Right lobe of liver (tissue), 6 donors: ENCODE data around the gene WDSUB1. TPM values are rescaled to one million over a fixed set of nuclear protein-coding genes. Genes with fewer than 3 reads are reported as not detected.

Experiments used
- ATAC-seq, 4 donors: fragments of 200-7000 bp; cut with Tn5 transposase; one replicate each; pipeline ENCODE4 v1.9.1; 2020; ENCODE audit warnings: mild to moderate bottlenecking in 4 of 4, moderate library complexity in 4 of 4
- DNase-seq, 3 donors: peaks; one replicate each; pipeline ENCODE4 v3.0.0-alpha.2; 2020
- H3K27ac ChIP-seq, 3 donors: fragments of 200-600 bp; one replicate each; pipeline ENCODE4 v1.8.0; 2022
- H3K27me3 ChIP-seq, 2 donors: fragments of 200-600 bp; one replicate each; pipeline ENCODE4 v1.8.0; 2022
- H3K36me3 ChIP-seq, 4 donors: fragments of 200-600 bp; sonication (generic) in 1 of 4; one replicate each; pipeline versions ENCODE4 v1.5.1 to v1.8.0; 2017 to 2022; ENCODE audit warnings: control low read depth in 1 of 4
- H3K4me1 ChIP-seq, 4 donors: fragments of 200-600 bp; sonication (generic) in 1 of 4; one replicate each; pipeline versions ENCODE4 v1.5.1 to v1.8.0; 2017 to 2022; ENCODE audit warnings: control low read depth in 1 of 4
- H3K4me3 ChIP-seq, 3 donors: fragments of 200-600 bp; one replicate each; pipeline ENCODE4 v1.8.0; 2022
- H3K9me3 ChIP-seq, 4 donors: fragments of 200-600 bp; sonication (generic) in 1 of 4; one replicate each; pipeline versions ENCODE4 v1.5.1 to v1.8.0; 2017 to 2022; ENCODE audit warnings: control low read depth in 1 of 4
- POLR2A ChIP-seq: fragments of 450-650 bp; IDR thresholded peaks from one replicate; pipeline ENCODE4 v1.6.1; 2017; ENCODE audit warnings: antibody characterized with exemption, mild to moderate bottlenecking
- WGBS: methylation state at CpG from one replicate; pipeline ENCODE4 v1.1.6; 2018; ENCODE audit warnings: low coverage, low lambda C conversion rate; ENCODE audit not compliant: insufficient coverage; ENCODE audit errors: missing lambda C conversion rate; 5-methylcytosine and 5-hydroxymethylcytosine counted together
- intact Hi-C, 2 donors: fragments of 100-400 bp; cut with DNase I; formaldehyde crosslinking; loops; one replicate each; pipeline versions ENCODE4 v1.11.2 to v1.14.1; 2022
- total RNA-seq, 6 experiments: library from RNA; depleted of rRNA in 2 of 6; stranded (reverse); fragments of >200 nt in 2 of 6; fragmentation: NEBNext Ultra II Directional in 3 of 6; extraction: Animal tissue kit (Norgen Biotek cat#: 25700) in 3 of 6; gene quantifications; one replicate each; pipeline versions ENCODE4 v1.1.0 to v1.2.4, GENCODE V29; 2016 to 2023
- TF ChIP-seq, protein P1 (sequence below), 4 donors: fragments of 200-600 bp in 3 of 4; fragments of 450-650 bp in 1 of 4; IDR thresholded peaks; one replicate each; pipeline versions ENCODE4 v1.5.1 to v1.8.0; 2016 to 2022; ENCODE audit warnings: antibody characterized with exemption in 4 of 4, mild to moderate bottlenecking in 2 of 4
- donor health status: DM: no; HTN: yes; CAD: no.
- donor health status: DM: no; HTN: no; CAD: no.
- donor health status: DM: no; HTN: no; CAD: no.
- donor health status: DM: no; HTN: yes; CAD: no.
- donor health status: DM: no; HTN: yes; CAD: no.

Gene WDSUB1
- total RNA-seq, 6 experiments from 2014 or later, result 2.2 to 4.3 (median 3.2) TPM

GRCh38 chr2:159211447-159212396 lies 74.8 kb downstream of the WDSUB1 start:
- H3K36me3 ChIP-seq, result peaks cover 0 to 6% (median 0%) of the 10 kb centered on the region in 4 donors
- TF ChIP-seq POLR2A, result no peak
- TF ChIP-seq, protein P1, sequence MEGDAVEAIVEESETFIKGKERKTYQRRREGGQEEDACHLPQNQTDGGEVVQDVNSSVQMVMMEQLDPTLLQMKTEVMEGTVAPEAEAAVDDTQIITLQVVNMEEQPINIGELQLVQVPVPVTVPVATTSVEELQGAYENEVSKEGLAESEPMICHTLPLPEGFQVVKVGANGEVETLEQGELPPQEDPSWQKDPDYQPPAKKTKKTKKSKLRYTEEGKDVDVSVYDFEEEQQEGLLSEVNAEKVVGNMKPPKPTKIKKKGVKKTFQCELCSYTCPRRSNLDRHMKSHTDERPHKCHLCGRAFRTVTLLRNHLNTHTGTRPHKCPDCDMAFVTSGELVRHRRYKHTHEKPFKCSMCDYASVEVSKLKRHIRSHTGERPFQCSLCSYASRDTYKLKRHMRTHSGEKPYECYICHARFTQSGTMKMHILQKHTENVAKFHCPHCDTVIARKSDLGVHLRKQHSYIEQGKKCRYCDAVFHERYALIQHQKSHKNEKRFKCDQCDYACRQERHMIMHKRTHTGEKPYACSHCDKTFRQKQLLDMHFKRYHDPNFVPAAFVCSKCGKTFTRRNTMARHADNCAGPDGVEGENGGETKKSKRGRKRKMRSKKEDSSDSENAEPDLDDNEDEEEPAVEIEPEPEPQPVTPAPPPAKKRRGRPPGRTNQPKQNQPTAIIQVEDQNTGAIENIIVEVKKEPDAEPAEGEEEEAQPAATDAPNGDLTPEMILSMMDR (IDR thresholded peaks at IDR 0.05), result no peak
- DNase-seq, result no peak
- WGBS, result 75% methylated on average over 11 of the region's 14 CpGs
- no peaks in the 10 kb centered on the region for H3K27me3 ChIP-seq
- no peaks in the 10 kb centered on the region for H3K4me1 ChIP-seq
- intact Hi-C loops, result no loop called here
- no peak overlapping the region for H3K27ac ChIP-seq
- no peak for ATAC-seq
- no peak overlapping the region for H3K4me3 ChIP-seq
- no peaks in the 10 kb centered on the region for H3K9me3 ChIP-seq

- Histone ChIP-seq H3K9me3 (no peaks in the 10 kb centered on the region), H3K27ac (no peak overlapping the region), H3K4me3 (no peak overlapping the region), H3K4me1 (no peaks in the 10 kb centered on the region), H3K27me3 (no peaks in the 10 kb centered on the region), H3K36me3 (peaks cover 0 to 2% (median 0%) of the 10 kb centered on the region in 4 donors)
- DNase-seq, result no peak
- peak; percentile 15 to 58 (median 50) for ATAC-seq
- no peak for TF ChIP-seq POLR2A
- TF ChIP-seq, protein P1 (IDR thresholded peaks at IDR 0.05), result no peak
- intact Hi-C loops, result no loop called here
- WGBS, result 80% methylated on average over 5 of the region's 15 CpGs
Measured at GRCh38 chr2:159209341-159210306, 76.9 kb downstream of the WDSUB1 start.

GRCh38 chr2:159208438-159208837 lies 78.1 kb downstream of the WDSUB1 start:
- WGBS, result 61% methylated on average over 3 of the region's 5 CpGs
- no peak for ATAC-seq
- H3K27ac ChIP-seq, result no peak overlapping the region

More at GRCh38 chr2:159208438-159208837, 78.1 kb downstream of the WDSUB1 start:
- DNase-seq, result peak in 1 of 3 donors; percentile 3
- intact Hi-C loops, result no loop called here
- Histone ChIP-seq H3K4me1 (no peaks in the 10 kb centered on the region), H3K9me3 (no peaks in the 10 kb centered on the region), H3K4me3 (no peak overlapping the region), H3K36me3 (no peaks in the 10 kb centered on the region), H3K27me3 (no peaks in the 10 kb centered on the region)
- no peak for TF ChIP-seq POLR2A
- TF ChIP-seq, protein P1 (IDR thresholded peaks at IDR 0.05), result no peak
